Endothelial cell of umbilical vein (primary cell): ENCODE measurements around the gene SCN4A.

ENCODE experiments used
- EZH2 ChIP-seq: IDR thresholded peaks from 2 replicates; pipeline ENCODE4 v1.6.1; 2012; ENCODE audit warnings: borderline replicate concordance, low read depth, mild to moderate bottlenecking, moderate library complexity, low read length, inconsistent platforms; ENCODE audit not compliant: severe bottlenecking
- GATA2 ChIP-seq: IDR thresholded peaks from 2 replicates; pipeline ENCODE4 v1.7.0; 2011; ENCODE audit warnings: low read depth, mild to moderate bottlenecking, moderate library complexity, mixed read lengths, low read length; ENCODE audit not compliant: insufficient read length, insufficient read depth
- JUN ChIP-seq: IDR thresholded peaks from 2 replicates; pipeline ENCODE4 v1.6.1; 2011; ENCODE audit warnings: borderline replicate concordance, low read depth; ENCODE audit not compliant: insufficient read length, insufficient read depth
- MYC ChIP-seq: IDR thresholded peaks from one replicate; pipeline ENCODE4 v1.6.1; 2011; ENCODE audit warnings: mild to moderate bottlenecking, low read depth, low read length
- POLR2A ChIP-seq: IDR thresholded peaks from 2 replicates; pipeline ENCODE4 v1.6.1; 2012; ENCODE audit warnings: low read depth, mild to moderate bottlenecking, control low read depth, low read length
- POLR2AphosphoS5 ChIP-seq: IDR thresholded peaks from 2 replicates; pipeline ENCODE4 v1.6.1; 2012; ENCODE audit warnings: low read depth, mild to moderate bottlenecking, control low read depth, low read length, moderate library complexity; ENCODE audit not compliant: insufficient read depth
- TF ChIP-seq, protein P1 (sequence below), 2 donors: IDR thresholded peaks; 1 replicate in 1 of 2; 2 replicates in 1 of 2; pipeline ENCODE4 v1.5.1; 2011; ENCODE audit warnings: low read length in 2 of 2, mild to moderate bottlenecking in 2 of 2, moderate library complexity in 2 of 2, control low read depth in 1 of 2, inconsistent platforms in 1 of 2, low read depth in 1 of 2; ENCODE audit not compliant: insufficient read depth in 1 of 2; ENCODE audit errors: extremely low read depth in 1 of 2
- TF ChIP-seq, protein P2 (sequence below): IDR thresholded peaks from 2 replicates; pipeline ENCODE4 v1.6.1; 2011; ENCODE audit not compliant: insufficient read depth, insufficient read length

DNA sequence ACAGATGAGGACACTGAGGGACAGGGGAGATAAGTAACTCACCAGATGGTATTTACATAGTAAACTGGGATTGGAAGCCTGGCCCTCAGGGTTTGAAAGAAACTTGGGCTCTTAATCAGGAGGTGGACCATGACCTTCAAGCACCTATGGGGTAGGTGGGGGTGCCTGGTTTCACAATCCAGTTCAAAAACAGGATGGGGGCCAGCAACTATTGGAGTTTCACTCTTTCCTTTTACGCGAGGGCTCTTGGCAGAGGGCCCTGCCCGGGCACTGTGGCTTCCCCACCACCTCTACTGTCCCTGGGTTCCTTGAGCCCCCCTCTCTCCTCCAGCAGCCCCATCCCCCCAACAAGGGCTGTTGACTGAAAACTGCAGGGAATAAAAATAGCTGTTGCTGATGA lies 14.1 kb upstream of the SCN4A start:
- TF ChIP-seq, protein P1, sequence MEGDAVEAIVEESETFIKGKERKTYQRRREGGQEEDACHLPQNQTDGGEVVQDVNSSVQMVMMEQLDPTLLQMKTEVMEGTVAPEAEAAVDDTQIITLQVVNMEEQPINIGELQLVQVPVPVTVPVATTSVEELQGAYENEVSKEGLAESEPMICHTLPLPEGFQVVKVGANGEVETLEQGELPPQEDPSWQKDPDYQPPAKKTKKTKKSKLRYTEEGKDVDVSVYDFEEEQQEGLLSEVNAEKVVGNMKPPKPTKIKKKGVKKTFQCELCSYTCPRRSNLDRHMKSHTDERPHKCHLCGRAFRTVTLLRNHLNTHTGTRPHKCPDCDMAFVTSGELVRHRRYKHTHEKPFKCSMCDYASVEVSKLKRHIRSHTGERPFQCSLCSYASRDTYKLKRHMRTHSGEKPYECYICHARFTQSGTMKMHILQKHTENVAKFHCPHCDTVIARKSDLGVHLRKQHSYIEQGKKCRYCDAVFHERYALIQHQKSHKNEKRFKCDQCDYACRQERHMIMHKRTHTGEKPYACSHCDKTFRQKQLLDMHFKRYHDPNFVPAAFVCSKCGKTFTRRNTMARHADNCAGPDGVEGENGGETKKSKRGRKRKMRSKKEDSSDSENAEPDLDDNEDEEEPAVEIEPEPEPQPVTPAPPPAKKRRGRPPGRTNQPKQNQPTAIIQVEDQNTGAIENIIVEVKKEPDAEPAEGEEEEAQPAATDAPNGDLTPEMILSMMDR (IDR thresholded peaks at IDR 0.05; ENCODE audit: extremely low read depth in 1 of 2, insufficient read depth in 1 of 2, low read depth in 1 of 2, low read length in 2 of 2), result no peak
- no peak for TF ChIP-seq EZH2
- TF ChIP-seq POLR2AphosphoS5, result no peak
- no peak for TF ChIP-seq GATA2
- TF ChIP-seq POLR2A, result no peak
- TF ChIP-seq, protein P2, sequence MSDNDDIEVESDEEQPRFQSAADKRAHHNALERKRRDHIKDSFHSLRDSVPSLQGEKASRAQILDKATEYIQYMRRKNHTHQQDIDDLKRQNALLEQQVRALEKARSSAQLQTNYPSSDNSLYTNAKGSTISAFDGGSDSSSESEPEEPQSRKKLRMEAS, result no peak
- TF ChIP-seq MYC, result no peak
- TF ChIP-seq JUN, result no peak
